Hepatocyte (in vitro differentiated cells): ENCODE data around the gene ANKS3.

Source experiments
- EZH2 ChIP-seq: fragments of 200-600 bp; sonication (generic); IDR thresholded peaks from 2 replicates; pipeline ENCODE4 v1.6.1; 2016; ENCODE audit warnings: antibody characterized with exemption, mild to moderate bottlenecking, borderline replicate concordance
- TF ChIP-seq, protein P1 (sequence below): fragments of 200-600 bp; sonication (generic); IDR thresholded peaks from 2 replicates; pipeline ENCODE4 v1.5.1; 2016; ENCODE audit warnings: antibody characterized with exemption, mild to moderate bottlenecking; ENCODE audit not compliant: poor library complexity

DNA sequence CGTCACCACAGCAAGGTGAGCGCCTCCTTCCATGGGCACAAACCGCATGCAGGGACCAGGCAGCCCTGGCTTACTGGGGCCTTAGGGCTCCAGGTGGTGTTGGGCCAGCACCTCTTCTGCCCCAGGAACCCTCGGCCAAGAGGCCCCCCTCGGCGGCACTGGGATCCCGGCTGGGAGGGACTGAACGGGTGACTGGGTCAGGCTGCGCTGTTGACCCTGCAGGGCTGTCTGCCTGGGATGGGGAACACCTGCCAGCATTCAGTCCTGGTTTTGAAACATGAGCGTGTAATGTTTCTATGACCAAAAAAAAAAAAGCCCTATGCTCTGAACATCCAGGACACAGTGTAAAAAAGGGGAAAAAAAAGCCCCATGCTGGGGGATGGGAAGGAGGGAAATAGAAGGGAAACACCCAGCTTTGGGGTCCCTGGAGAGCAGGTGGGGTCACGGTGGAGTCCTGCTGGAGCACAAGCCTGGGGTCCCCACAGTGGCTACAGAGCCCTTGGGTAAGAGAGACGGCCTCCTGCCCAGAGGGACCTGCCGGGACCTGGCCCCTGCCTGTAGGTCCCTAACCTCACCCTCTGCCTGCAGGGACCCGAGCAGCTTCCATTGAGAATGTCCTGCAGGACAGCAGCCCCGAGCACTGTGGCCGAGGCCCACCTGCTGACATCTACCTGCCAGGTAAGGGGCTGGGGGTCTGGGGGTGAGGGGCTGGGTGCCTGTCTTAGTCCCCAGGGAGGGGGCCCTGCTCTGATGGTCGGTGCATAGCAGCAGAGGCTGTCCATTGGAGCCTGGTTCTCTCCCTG lies 50.6 kb downstream of the ANKS3 start:
- TF ChIP-seq, protein P1, sequence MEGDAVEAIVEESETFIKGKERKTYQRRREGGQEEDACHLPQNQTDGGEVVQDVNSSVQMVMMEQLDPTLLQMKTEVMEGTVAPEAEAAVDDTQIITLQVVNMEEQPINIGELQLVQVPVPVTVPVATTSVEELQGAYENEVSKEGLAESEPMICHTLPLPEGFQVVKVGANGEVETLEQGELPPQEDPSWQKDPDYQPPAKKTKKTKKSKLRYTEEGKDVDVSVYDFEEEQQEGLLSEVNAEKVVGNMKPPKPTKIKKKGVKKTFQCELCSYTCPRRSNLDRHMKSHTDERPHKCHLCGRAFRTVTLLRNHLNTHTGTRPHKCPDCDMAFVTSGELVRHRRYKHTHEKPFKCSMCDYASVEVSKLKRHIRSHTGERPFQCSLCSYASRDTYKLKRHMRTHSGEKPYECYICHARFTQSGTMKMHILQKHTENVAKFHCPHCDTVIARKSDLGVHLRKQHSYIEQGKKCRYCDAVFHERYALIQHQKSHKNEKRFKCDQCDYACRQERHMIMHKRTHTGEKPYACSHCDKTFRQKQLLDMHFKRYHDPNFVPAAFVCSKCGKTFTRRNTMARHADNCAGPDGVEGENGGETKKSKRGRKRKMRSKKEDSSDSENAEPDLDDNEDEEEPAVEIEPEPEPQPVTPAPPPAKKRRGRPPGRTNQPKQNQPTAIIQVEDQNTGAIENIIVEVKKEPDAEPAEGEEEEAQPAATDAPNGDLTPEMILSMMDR = no peak
- no peak for TF ChIP-seq EZH2
